CD14-positive monocyte (primary cell): ENCODE data around the gene IFT122. TPM values are rescaled to one million over a fixed set of nuclear protein-coding genes. Genes with fewer than 3 reads are reported as not detected.

Source experiments
- DNase-seq, 3 donors: peaks; one replicate each; pipeline ENCODE4 v3.0.0-alpha.2; 2011 to 2022
- H2AFZ ChIP-seq: 2 replicates; pipeline ENCODE4 v1.6.0; 2012; ENCODE audit warnings: mild to moderate bottlenecking, low read depth, low read length, inconsistent platforms; ENCODE audit not compliant: insufficient read depth, poor library complexity, severe bottlenecking
- H3K27ac ChIP-seq, 2 donors: 1 replicate in 1 of 2; 2 replicates in 1 of 2; pipeline ENCODE4 v1.5.1; 2012 to 2013; ENCODE audit warnings: low read length in 2 of 2, control low read depth in 1 of 2, inconsistent platforms in 1 of 2, low read depth in 1 of 2, mild to moderate bottlenecking in 1 of 2
- H3K27me3 ChIP-seq, 2 donors: one replicate each; pipeline versions ENCODE4 v1.6.0 to v1.6.1; 2011 to 2013; ENCODE audit warnings: low read length in 2 of 2; ENCODE audit not compliant: control insufficient read depth in 2 of 2, insufficient read depth in 2 of 2
- H3K36me3 ChIP-seq, 2 donors: replicated peaks in 1 of 2; 1 replicate in 1 of 2; 2 replicates in 1 of 2; pipeline versions ENCODE4 v1.5.1 to v1.6.1; 2012 to 2013; ENCODE audit warnings: low read length in 2 of 2, control low read depth in 1 of 2, inconsistent platforms in 1 of 2, mild to moderate bottlenecking in 1 of 2; ENCODE audit not compliant: insufficient read depth in 2 of 2, control insufficient read depth in 1 of 2
- H3K4me1 ChIP-seq, 2 donors: 1 replicate in 1 of 2; 2 replicates in 1 of 2; pipeline versions ENCODE4 v1.5.1 to v1.6.1; 2012 to 2013; ENCODE audit warnings: low read length in 2 of 2, control low read depth in 1 of 2, inconsistent platforms in 1 of 2, mild to moderate bottlenecking in 1 of 2, moderate library complexity in 1 of 2; ENCODE audit not compliant: insufficient read depth in 2 of 2, control insufficient read depth in 1 of 2
- H3K4me2 ChIP-seq: replicated peaks from 2 replicates; pipeline ENCODE3; 2012; ENCODE audit warnings: low read length, moderate library complexity, mild to moderate bottlenecking; ENCODE audit not compliant: poor library complexity, severe bottlenecking; ENCODE audit errors: extremely low read depth
- H3K4me3 ChIP-seq, 3 experiments: fragments of 200-600 bp in 1 of 3; sonication (generic) in 1 of 3; replicated peaks in 1 of 3; 1 replicate in 2 of 3; 2 replicates in 1 of 3; pipeline ENCODE4 v1.5.1; 2011 to 2013; ENCODE audit warnings: low read length in 3 of 3, mild to moderate bottlenecking in 3 of 3, control low read depth in 2 of 3, low read depth in 2 of 3, inconsistent platforms in 1 of 3, moderate library complexity in 1 of 3
- H3K79me2 ChIP-seq: 2 replicates; pipeline ENCODE4 v1.6.0; 2012; ENCODE audit warnings: mild to moderate bottlenecking, control low read depth, inconsistent platforms, low read length, moderate library complexity; ENCODE audit not compliant: insufficient read depth
- H3K9ac ChIP-seq: 2 replicates; pipeline ENCODE4 v1.6.0; 2017; ENCODE audit warnings: low read length, mild to moderate bottlenecking; ENCODE audit not compliant: insufficient read depth, poor library complexity, severe bottlenecking
- H3K9me3 ChIP-seq, 2 donors: replicated peaks in 1 of 2; 1 replicate in 1 of 2; 2 replicates in 1 of 2; pipeline versions ENCODE4 v1.5.1 to v1.6.1; 2012 to 2013; ENCODE audit warnings: low read length in 2 of 2, control low read depth in 1 of 2; ENCODE audit not compliant: control insufficient read depth in 1 of 2, insufficient read depth in 1 of 2
- H4K20me1 ChIP-seq: 2 replicates; pipeline ENCODE4 v1.6.0; 2012; ENCODE audit warnings: mild to moderate bottlenecking, low read length, control low read depth, moderate library complexity; ENCODE audit not compliant: insufficient read depth
- H3K27ac Mint-ChIP-seq, 7 donors: one replicate each; pipeline ENCODE4 v1.8.0; 2020; ENCODE audit warnings: mild to moderate bottlenecking in 7 of 7, mixed read lengths in 7 of 7, moderate library complexity in 6 of 7, inconsistent platforms in 2 of 7
- H3K27me3 Mint-ChIP-seq, 3 donors: one replicate each; pipeline ENCODE4 v1.8.0; 2021 to 2022; ENCODE audit warnings: low read depth in 3 of 3, mild to moderate bottlenecking in 3 of 3, mixed read lengths in 3 of 3, moderate library complexity in 3 of 3, inconsistent platforms in 1 of 3
- H3K36me3 Mint-ChIP-seq, 2 donors: one replicate each; pipeline ENCODE4 v1.8.0; 2020; ENCODE audit warnings: mixed read lengths in 2 of 2, inconsistent platforms in 1 of 2, mild to moderate bottlenecking in 1 of 2
- H3K4me1 Mint-ChIP-seq: one replicate; pipeline ENCODE4 v1.8.0; 2020; ENCODE audit warnings: mild to moderate bottlenecking, mixed read lengths
- H3K4me3 Mint-ChIP-seq, 2 donors: one replicate each; pipeline ENCODE4 v1.8.0; 2020; ENCODE audit warnings: mild to moderate bottlenecking in 2 of 2, mixed read lengths in 2 of 2, moderate library complexity in 1 of 2
- H3K9me3 Mint-ChIP-seq, 7 donors: one replicate each; pipeline ENCODE4 v1.8.0; 2020 to 2022; ENCODE audit warnings: mixed read lengths in 7 of 7, mild to moderate bottlenecking in 6 of 7, moderate library complexity in 6 of 7, inconsistent platforms in 2 of 7
- CTCF ChIP-seq: fragments of 200-600 bp; IDR thresholded peaks from one replicate; pipeline ENCODE4 v1.8.0; 2022; ENCODE audit warnings: antibody characterized with exemption, mild to moderate bottlenecking
- WGBS: methylation state at CpG from one replicate; pipeline ENCODE4 v1.1.5; 2013; ENCODE audit warnings: missing lambda C conversion rate; ENCODE audit not compliant: insufficient coverage; 5-methylcytosine and 5-hydroxymethylcytosine counted together
- intact Hi-C, 2 donors: fragments of 100-400 bp; cut with micrococcal nuclease; formaldehyde crosslinking; loops; one replicate each; pipeline versions ENCODE4 v1.15.0 to v1.15.1; 2023
- polyA plus RNA-seq, 3 donors: library from polyadenylated mRNA; depleted of rRNA in 1 of 3; unstranded in 2 of 3; stranded (reverse) in 1 of 3; fragments of 300-500 nt in 2 of 3; fragments of >200 nt in 1 of 3; fragmentation: Illumina TruSeq in 2 of 3; gene quantifications; 1 replicate in 2 of 3; 2 replicates in 1 of 3; pipeline ENCODE4 v1.2.3, GENCODE V29; 2012 to 2021

IFT122 gene
- polyA plus RNA-seq, 3 donors: 3.3 to 12.2 (median 3.6) TPM

DNA sequence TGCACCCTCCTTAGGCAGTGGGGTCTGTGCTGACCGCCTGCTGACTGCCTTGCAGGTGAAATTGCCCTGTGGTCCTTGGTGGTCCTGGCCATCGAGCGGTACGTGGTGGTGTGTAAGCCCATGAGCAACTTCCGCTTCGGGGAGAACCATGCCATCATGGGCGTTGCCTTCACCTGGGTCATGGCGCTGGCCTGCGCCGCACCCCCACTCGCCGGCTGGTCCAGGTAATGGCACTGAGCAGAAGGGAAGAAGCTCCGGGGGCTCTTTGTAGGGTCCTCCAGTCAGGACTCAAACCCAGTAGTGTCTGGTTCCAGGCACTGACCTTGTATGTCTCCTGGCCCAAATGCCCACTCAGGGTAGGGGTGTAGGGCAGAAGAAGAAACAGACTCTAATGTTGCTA is 90.8 kb downstream of the IFT122 start:
- Mint-ChIP-seq H3K9me3 (no peaks in the 10 kb centered on the region), H3K36me3 (peaks cover 0 to 4% of the 10 kb centered on the region in 2 donors), H3K4me3 (no peak overlapping the region), H3K4me1 (peaks cover 19% of the 10 kb centered on the region), H3K27me3 (peaks cover 2 to 6% (median 5%) of the 10 kb centered on the region in 3 donors), H3K27ac (no peak overlapping the region)
- H3K27ac ChIP-seq: no peak overlapping the region
- no peaks in the 10 kb centered on the region for H3K36me3 ChIP-seq
- no peak overlapping the region for H3K4me3 ChIP-seq
- no peaks in the 10 kb centered on the region for H3K79me2 ChIP-seq
- 97% methylated on average over 13 of the region's 13 CpGs for WGBS
- no peak overlapping the region for H2AFZ ChIP-seq
- H3K9ac ChIP-seq: no peak overlapping the region
- TF ChIP-seq CTCF: no peak
- intact Hi-C loops: no loop called here
- no peaks in the 10 kb centered on the region for H4K20me1 ChIP-seq
- no peak for DNase-seq
- no peaks in the 10 kb centered on the region for H3K9me3 ChIP-seq
- no peaks in the 10 kb centered on the region for H3K27me3 ChIP-seq
- peaks cover 18 to 29% of the 10 kb centered on the region in 2 donors for H3K4me1 ChIP-seq
- no peak overlapping the region for H3K4me2 ChIP-seq

DNA sequence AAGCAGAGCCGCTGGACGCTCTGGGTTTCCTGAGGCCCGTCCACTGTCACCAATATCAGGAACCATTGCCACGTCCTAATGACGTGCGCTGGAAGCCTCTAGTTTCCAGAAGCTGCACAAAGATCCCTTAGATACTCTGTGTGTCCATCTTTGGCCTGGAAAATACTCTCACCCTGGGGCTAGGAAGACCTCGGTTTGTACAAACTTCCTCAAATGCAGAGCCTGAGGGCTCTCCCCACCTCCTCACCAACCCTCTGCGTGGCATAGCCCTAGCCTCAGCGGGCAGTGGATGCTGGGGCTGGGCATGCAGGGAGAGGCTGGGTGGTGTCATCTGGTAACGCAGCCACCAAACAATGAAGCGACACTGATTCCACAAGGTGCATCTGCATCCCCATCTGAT is 91.7 kb downstream of the IFT122 start:
- no peak overlapping the region for H3K4me3 Mint-ChIP-seq
- Histone ChIP-seq H3K4me1 (peaks cover 9 to 20% of the 10 kb centered on the region in 2 donors), H4K20me1 (no peaks in the 10 kb centered on the region), H3K27ac (no peak overlapping the region), H3K4me3 (no peak overlapping the region), H3K36me3 (no peaks in the 10 kb centered on the region), H3K4me2 (no peak overlapping the region), H2AFZ (no peak overlapping the region), H3K79me2 (no peaks in the 10 kb centered on the region), H3K27me3 (no peaks in the 10 kb centered on the region), H3K9me3 (no peaks in the 10 kb centered on the region), H3K9ac (no peak overlapping the region)
- peaks cover 2 to 6% (median 5%) of the 10 kb centered on the region in 3 donors for H3K27me3 Mint-ChIP-seq
- peaks cover 0 to 4% of the 10 kb centered on the region in 2 donors for H3K36me3 Mint-ChIP-seq
- peak overlapping the region in 2 of 7 donors; percentile 60 to 62 for H3K27ac Mint-ChIP-seq
- intact Hi-C loops: no loop called here
- H3K4me1 Mint-ChIP-seq: peaks cover 12% of the 10 kb centered on the region
- no peak for TF ChIP-seq CTCF
- WGBS: 98% methylated on average over 6 of the region's 11 CpGs
- DNase-seq: no peak
- no peaks in the 10 kb centered on the region for H3K9me3 Mint-ChIP-seq
